ENCODE measurements around the gene TFAP2A.

The TFAP2A gene

GRCh38 chr6:10414756-10415616, at the start of gene TFAP2A:
Gene TFAP2A, minus strand, starts transcription at chr6:10415074. Its CDS starts 83 bp downstream, at chr6:10414991.
- no peak for DNase-seq

DNA sequence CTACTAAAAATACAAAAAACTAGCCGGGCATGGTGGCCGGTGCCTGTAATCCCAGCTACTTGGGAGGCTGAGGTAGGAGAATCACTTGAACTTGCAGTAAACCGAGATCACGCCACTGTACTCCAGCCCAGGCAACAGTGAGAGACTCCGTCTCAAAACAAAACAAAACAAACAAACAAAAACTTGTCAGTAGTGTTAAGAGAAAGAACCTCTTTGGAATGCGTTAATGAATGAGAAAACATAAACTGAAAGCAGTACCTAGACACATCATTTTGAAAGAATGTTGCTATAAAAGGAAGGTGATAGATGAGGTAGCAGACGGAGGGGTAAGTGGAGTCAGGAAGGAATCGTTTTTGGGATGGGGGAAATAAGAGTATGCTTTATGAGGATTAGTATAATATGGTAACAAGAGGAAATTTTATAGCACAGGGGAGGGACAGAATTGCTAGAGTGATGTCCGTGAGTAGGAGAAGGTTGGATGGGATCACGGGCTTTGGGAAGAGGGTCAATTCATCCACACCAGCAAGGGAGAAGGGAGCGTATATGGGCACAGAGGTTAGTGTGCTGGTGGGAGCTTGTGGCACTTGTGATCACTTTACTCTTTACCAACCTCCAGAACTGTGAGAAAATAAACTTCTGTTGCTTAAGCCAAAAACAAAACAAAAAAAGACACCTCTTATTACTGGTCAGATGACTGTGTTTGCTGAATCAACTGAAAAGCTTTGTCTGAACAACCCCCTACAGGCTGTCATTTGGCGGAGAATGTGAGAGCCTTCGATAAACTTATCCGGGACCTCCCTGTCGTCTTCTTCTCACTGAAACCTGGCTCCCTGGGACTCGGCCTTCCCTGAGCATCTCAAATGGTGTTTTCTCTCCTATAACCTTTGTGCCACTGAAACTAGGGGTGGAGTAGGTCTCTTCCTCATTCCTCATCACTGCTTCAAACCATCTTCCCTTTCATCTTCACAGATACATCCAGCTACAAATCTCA, 48.9 kb upstream of the TFAP2A start:
- DNase-seq, result no peak

- DNase-seq, result no peak
These were observed 48.2 kb upstream of the TFAP2A start for GRCh38 chr6:10463040-10463439.

DNA sequence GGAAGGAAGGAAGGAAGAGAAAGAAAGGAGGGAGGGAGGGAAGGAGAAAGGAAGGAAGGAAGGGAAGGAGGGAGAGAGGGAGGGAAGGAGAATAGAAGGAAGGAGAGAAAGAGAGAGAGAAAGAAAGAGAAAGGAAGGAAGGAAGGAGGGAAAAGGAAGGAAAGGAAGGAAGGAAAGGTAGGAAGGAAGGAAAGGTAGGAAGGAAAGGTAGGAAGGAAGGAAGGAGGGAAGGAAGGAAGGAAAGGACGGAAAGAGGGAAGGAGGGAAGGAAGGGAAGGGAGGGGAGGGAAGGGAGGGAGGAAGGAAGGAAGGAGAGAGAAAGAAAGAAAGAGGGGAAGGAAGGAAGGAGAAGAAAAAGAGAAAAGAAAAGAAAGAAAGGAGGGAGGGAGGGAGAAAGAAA, 47.0 kb upstream of the TFAP2A start:
- DNase-seq, result no peak

DNA sequence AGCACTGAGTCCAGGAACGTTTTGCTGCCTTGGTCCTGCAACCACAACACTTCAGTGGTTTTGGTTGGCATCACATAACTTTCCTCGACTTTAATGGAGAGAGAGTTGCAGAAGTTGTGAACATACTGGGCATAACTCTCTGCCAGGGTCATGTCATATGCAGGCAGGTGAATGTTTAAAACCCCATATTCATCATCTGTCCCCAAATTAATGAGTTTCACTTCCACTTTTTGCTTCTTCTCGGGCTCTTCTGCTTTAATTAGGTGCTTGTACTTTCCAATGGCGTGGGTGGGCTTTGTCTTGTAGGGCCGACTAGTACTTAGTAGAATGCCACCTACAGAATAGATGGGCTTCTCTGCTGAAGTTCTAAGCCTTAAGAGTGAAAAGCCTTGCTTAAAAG, 45.2 kb upstream of the TFAP2A start:
- no peak for DNase-seq

GRCh38 chr6:10458287-10458686, 43.4 kb upstream of the TFAP2A start:
- no peak for DNase-seq

- no peak for DNase-seq
These were observed 38.7 kb upstream of the TFAP2A start for GRCh38 chr6:10453596-10453995.

- no peak for DNase-seq
These were observed 37.1 kb upstream of the TFAP2A start for GRCh38 chr6:10451828-10452509.

DNA sequence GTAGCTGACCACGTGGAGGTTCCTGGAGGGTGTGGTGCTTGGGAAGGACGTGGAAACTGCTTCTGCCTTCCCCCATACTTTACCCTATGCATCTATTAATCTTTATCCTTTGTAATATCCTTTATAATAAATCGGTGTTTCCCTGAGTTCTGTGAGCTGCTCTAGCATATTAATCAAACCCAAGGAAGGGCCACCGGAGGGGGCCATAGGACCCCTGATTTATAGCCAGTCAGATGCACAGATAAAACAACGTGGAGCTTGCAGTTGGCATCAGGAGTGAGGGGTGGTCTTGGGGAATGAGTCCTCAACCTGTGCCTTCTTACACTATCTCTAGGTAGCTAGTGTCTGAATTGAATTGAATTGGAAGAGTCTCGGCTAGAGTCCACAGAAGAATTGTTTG, 36.5 kb upstream of the TFAP2A start:
- no peak for DNase-seq

DNA sequence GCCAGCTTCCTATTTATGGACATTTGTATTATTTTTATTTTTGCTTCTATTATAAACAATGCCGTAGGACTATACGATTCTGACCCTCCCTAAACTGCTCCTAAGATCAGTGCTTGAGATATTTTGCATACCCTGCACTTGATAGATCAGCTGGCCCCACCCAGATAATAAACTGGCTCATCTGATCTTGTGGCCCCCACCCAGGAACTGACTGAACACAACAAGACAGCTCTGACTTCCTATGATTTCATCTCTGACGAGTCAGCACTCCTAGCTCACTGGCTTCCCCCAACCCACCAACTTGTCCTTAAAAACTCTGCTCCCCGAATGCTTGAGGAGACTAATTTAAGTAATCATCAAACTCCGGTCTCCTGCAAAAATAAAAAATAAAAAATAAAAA, 34.9 kb upstream of the TFAP2A start:
- DNase-seq, result no peak

- DNase-seq, result no peak
These were observed 33.2 kb upstream of the TFAP2A start for GRCh38 chr6:10448096-10448495.

DNA sequence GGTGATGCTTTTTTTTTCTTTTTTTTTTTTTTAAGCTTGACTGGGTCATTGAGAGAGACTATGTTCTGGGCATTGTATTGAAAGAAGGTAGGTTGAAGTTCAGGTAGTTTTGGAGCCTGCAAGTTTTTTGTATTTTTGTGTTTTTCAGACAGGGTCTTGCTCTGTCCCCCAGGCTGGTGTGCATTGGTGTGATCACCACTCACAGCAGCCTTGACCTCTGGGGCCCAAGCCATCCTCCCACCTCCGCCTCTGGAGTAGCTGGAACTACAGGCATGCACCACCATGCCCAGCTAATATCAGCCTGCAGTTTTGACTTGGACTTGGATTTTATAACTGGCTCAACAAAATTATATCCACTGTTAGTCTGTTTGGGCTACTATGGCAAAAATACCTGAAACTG, 31.7 kb upstream of the TFAP2A start:
- no peak for DNase-seq

DNA sequence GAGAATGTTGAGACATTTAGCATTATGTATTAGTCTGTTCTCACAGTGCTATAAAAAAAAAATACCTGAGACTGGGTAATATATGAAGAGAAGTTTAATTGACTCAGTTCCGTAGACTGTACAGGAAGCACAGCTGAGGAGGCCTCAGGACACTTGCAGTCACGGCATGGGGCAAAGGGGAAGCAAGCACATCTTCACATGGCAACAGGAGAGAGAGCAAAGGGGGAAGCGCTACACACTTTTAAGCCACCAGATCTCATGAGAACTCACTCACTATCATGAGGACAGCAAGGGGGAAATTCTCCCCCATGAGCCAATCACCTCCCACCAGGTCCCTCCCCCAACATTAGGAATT, 26.8 kb upstream of the TFAP2A start:
- DNase-seq, result no peak

DNA sequence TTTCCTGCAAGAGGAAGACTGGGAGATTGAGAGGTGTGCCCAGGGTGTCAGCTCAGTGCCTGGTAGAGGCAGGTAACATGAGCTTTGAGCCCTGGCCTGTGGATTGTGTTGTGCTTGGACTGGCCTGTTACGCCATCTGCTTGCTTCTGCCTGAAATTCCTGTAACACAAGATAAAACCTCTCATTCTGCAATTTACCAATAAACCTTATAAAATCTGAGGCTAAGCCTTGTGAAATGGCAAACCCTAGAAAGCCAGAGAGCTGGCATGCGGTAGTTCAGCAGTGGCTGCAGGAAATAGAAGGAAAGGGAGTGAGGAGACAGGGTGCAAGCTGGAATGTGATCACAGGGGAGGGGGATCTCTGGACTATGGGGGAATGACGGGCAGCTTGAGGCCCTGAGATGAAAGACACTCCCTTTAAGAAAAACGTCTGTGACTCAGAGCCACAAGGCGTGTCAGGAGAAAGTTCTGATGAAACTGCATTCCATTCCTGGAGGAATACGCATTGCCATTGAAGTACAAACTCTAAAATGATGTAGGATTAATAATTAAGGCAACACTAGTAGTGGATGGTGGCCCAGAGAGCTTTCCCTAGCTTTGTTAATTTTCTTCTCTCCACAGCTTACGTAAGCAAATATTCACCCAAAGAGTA, 26.3 kb upstream of the TFAP2A start:
- DNase-seq, result no peak

- no peak for DNase-seq
These were observed 23.0 kb upstream of the TFAP2A start for GRCh38 chr6:10437891-10438290.

DNA sequence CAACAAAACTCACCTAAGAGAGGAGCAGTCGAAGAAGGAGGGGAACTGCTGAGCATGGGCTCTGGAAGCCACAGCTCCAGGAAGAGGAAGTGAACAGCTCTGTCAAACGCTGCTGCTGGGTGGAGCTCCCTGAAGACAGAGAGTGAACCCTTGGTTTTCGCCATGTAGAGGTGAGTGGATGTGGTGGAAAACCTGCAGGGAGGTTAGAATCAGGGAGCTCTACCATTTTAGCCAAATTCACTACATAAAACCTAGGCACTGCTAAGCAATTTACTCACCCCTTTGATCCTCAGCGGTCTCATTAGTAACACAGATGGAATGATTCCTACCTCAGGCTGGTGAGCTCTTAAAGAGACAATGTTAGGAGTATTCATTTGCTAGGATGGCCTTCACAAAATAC, 19.4 kb upstream of the TFAP2A start:
- DNase-seq, result no peak

DNA sequence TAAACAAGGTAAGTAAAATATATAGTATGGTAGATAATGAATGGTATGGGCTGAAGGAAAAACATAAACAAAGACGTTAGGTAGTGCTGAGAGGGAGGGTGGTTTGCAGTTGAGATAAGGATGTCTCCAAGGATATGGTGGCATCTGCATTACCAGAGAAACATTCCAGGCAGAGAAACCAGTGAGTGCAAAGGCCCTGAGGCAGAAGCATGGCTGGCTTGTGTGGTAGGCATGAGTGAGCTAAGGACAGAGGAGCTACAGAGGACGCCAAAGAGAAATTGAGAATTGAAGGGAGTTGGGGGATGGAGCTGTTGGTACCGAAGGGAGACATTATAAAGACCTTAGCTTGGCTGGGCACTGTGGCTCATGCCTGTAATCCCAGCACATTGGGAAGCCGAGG, 18.4 kb upstream of the TFAP2A start:
- no peak for DNase-seq

- DNase-seq, result no peak
These were observed 16.7 kb upstream of the TFAP2A start for GRCh38 chr6:10431423-10432164.

GRCh38 chr6:10429638-10430427, 15.0 kb upstream of the TFAP2A start:
- no peak for DNase-seq

DNA sequence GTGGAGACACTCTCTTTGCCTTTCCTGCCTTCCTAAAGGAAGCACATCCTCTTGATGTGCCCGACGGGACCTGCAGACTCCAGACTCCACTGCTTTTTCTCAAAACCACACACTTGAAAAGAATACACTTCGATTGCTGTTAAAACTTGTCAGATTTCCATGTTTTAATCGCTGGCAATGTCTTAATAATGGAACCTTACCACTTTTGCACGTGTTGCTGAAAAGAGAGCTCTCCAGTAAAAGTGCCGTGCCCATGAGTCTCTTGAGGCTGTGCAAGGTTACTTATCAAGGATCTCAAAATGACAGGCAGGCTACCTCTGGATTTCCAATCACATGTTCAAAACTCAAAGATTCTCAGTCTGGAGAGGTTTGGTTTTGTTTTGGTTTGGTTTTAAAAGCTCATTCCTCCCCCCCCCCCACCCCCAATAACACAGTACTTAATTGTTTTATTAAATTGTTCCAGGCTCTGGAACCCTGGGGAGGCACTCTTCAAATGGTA, 12.0 kb upstream of the TFAP2A start:
- DNase-seq, result no peak
